Gastrocnemius medialis (tissue), 4 donors: ENCODE data around the gene EDEM1. TPM values are rescaled to one million over a fixed set of nuclear protein-coding genes. Genes with fewer than 3 reads are reported as not detected.

Experiments used
- ATAC-seq, 2 donors: fragments of 150-250 bp; one replicate each; pipeline ENCODE4 v1.9.1; 2016
- DNase-seq, 2 donors: peaks; one replicate each; pipeline ENCODE4 v3.0.0-alpha.2; 2019
- H3K27ac ChIP-seq, 4 donors: fragments of 200-600 bp; sonication (generic); 1 replicate in 1 of 4; 2 replicates in 3 of 4; pipeline ENCODE4 v1.5.1; 2016 to 2018; ENCODE audit warnings: mild to moderate bottlenecking in 2 of 4, moderate library complexity in 1 of 4
- H3K27me3 ChIP-seq, 3 donors: fragments of 200-600 bp; sonication (generic) in 2 of 3; 1 replicate in 1 of 3; 2 replicates in 2 of 3; pipeline versions ENCODE4 v1.5.1 to v1.6.0; 2016 to 2019; ENCODE audit warnings: mild to moderate bottlenecking in 1 of 3, moderate library complexity in 1 of 3
- H3K36me3 ChIP-seq, 2 donors: fragments of 200-600 bp; sonication (generic) in 1 of 2; one replicate each; pipeline ENCODE4 v1.5.1; 2017 to 2018
- H3K4me1 ChIP-seq, 2 donors: fragments of 200-600 bp; sonication (generic) in 1 of 2; one replicate each; pipeline ENCODE4 v1.5.1; 2016 to 2017; ENCODE audit warnings: mild to moderate bottlenecking in 2 of 2
- H3K4me3 ChIP-seq, 4 donors: fragments of 200-600 bp; sonication (generic) in 3 of 4; 1 replicate in 1 of 4; 2 replicates in 3 of 4; pipeline ENCODE4 v1.5.1; 2016 to 2019; ENCODE audit warnings: mild to moderate bottlenecking in 2 of 4
- H3K9me3 ChIP-seq, 3 donors: fragments of 200-600 bp; sonication (generic) in 2 of 3; 1 replicate in 1 of 3; 2 replicates in 2 of 3; pipeline ENCODE4 v1.5.1; 2016 to 2019
- POLR2A ChIP-seq, 2 donors: fragments of 450-650 bp; IDR thresholded peaks; one replicate each; pipeline ENCODE4 v1.6.1; 2017; ENCODE audit warnings: antibody characterized with exemption in 2 of 2, mild to moderate bottlenecking in 2 of 2, moderate library complexity in 2 of 2
- in situ Hi-C, 4 donors: fragments of 200-750 bp; cut with MboI; loops; one replicate each; pipeline versions ENCODE4 v1.15.0 to v1.8.0; 2017; ENCODE audit warnings: low sequenced_read_pairs in 4 of 4
- intact Hi-C: fragments of 100-400 bp; cut with DNase I; formaldehyde crosslinking; loops from one replicate; pipeline ENCODE4 v1.15.1; 2023; ENCODE audit warnings: low total_unique reads
- microRNA-seq, 2 donors: library from miRNA; unstranded; fragments of <30 nt; microRNA quantifications; one replicate each; pipeline ENCODE4, GENCODE V29; 2016; ENCODE audit warnings: borderline replicate concordance in 2 of 2
- total RNA-seq, 4 donors: library from RNA; depleted of rRNA; stranded (reverse); fragments of >200 nt; gene quantifications; one replicate each; pipeline versions ENCODE4 v1.1.0 to v1.2.3, GENCODE V29; 2016
- TF ChIP-seq, protein P1 (sequence below), 5 experiments: fragments of 450-650 bp in 3 of 5; fragments of 200-600 bp in 2 of 5; sonication (generic) in 2 of 5; IDR thresholded peaks in 4 of 5; conservative IDR thresholded peaks in 1 of 5; 1 replicate in 4 of 5; 2 replicates in 1 of 5; pipeline ENCODE4 v1.5.1; 2016 to 2019; ENCODE audit warnings: antibody characterized with exemption in 5 of 5, mild to moderate bottlenecking in 3 of 5, moderate library complexity in 3 of 5

The EDEM1 gene
- total RNA-seq, 4 donors from 2014 or later, result 7.8 to 12.3 (median 11.4) TPM

DNA sequence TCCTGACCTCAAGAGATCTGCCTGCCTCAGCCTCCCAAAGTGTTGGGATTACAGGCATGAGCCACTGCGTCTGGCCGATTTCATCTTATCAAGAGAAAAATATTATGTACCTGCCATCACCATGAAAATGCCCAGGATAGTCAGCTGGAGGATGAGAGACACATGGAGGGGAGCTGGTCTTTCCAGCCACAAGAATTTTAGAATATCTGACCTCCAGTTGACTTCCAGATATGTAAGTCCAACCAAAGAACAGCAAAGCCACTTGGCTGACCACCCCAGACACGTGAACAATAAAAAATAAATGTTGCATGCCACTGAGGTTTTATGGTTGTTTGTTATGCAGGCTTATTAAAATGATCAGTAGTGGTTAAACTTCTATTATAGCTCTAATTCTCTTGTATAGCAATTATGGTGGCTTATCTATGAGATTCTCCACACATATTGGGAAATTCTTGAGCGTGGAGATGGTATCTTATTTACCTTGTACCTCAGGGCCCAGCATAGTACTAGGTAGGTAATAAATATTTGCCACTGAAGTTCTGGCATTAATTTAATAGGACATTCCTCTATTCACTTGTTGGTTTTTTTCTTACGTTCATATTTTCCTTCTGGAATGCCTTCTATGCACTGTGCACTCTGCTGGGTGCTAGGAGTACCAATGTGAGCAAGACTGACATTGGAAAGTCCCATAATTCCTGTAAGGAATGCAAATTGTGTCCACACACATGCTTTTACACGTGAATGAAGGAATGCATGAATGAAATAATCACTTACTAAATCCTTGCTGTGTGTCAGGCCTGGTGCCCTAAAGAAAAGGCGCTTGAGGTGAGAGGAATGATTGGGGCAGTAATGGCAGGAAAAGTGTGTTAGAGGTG is 77.6 kb downstream of the EDEM1 start:
- H3K27me3 ChIP-seq, result no peaks in the 10 kb centered on the region
- no peaks in the 10 kb centered on the region for H3K4me1 ChIP-seq
- H3K4me3 ChIP-seq, result no peak overlapping the region
- ATAC-seq (no peak), DNase-seq (no peak)
- H3K27ac ChIP-seq, result no peak overlapping the region
- no peak for TF ChIP-seq POLR2A (IDR thresholded peaks at IDR 0.05)
- TF ChIP-seq, protein P1, sequence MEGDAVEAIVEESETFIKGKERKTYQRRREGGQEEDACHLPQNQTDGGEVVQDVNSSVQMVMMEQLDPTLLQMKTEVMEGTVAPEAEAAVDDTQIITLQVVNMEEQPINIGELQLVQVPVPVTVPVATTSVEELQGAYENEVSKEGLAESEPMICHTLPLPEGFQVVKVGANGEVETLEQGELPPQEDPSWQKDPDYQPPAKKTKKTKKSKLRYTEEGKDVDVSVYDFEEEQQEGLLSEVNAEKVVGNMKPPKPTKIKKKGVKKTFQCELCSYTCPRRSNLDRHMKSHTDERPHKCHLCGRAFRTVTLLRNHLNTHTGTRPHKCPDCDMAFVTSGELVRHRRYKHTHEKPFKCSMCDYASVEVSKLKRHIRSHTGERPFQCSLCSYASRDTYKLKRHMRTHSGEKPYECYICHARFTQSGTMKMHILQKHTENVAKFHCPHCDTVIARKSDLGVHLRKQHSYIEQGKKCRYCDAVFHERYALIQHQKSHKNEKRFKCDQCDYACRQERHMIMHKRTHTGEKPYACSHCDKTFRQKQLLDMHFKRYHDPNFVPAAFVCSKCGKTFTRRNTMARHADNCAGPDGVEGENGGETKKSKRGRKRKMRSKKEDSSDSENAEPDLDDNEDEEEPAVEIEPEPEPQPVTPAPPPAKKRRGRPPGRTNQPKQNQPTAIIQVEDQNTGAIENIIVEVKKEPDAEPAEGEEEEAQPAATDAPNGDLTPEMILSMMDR (IDR thresholded peaks at IDR 0.05 in 4 of 5, conservative IDR thresholded peaks at IDR 0.05 in 1 of 5), result no peak
- intact Hi-C loops (no loop called here), in situ Hi-C loops (no loop called here)
- no peaks in the 10 kb centered on the region for H3K9me3 ChIP-seq
- no peaks in the 10 kb centered on the region for H3K36me3 ChIP-seq

DNA sequence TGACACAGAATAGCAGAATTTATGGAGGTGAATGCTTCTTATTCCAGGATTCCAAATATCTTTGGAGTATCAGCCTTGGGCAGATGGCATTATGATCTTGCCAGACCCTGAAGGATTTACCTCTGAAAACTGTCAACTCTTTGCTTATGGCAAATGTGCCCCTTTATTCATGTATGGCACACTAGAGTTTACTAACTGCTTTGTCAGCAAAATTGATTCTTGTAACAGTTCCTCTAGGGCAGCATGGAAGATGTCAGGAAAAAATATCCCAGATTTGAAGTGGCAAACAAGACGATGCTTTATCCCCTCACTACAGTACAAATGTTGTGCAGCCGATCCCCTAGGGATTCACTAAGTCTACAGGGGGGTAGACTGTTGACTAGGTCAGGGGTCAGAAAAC is 79.7 kb downstream of the EDEM1 start:
- TF ChIP-seq POLR2A (IDR thresholded peaks at IDR 0.05), result no peak
- TF ChIP-seq, protein P1 (IDR thresholded peaks at IDR 0.05 in 4 of 5, conservative IDR thresholded peaks at IDR 0.05 in 1 of 5), result no peak
- intact Hi-C loops (no loop called here), in situ Hi-C loops (no loop called here)
- Histone ChIP-seq H3K4me1 (no peaks in the 10 kb centered on the region), H3K9me3 (no peaks in the 10 kb centered on the region), H3K4me3 (no peak overlapping the region), H3K27ac (no peak overlapping the region), H3K36me3 (no peaks in the 10 kb centered on the region), H3K27me3 (no peaks in the 10 kb centered on the region)
- DNase-seq (no peak), ATAC-seq (no peak)

DNA sequence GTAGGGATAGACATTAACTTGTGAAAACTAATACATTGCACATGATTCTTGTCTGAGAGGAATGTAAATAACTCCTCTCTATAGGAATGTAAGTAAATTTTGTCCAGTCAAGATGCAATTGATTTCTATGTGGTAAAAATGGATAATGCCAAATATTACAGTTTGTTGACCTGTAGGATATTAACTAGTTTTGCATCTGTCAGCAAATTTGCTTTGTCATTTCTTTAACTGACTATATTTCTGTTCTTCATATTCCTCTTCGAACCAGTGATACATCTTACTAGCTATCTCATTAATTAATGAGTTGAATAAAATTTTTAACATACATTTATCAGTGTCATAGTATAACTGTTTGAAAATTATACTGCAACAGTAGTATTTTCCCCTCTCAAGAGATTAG is 80.4 kb downstream of the EDEM1 start:
- no peak for ATAC-seq
- TF ChIP-seq, protein P1 (IDR thresholded peaks at IDR 0.05 in 4 of 5, conservative IDR thresholded peaks at IDR 0.05 in 1 of 5), result no peak
- no peak for TF ChIP-seq POLR2A (IDR thresholded peaks at IDR 0.05)
- H3K4me1 ChIP-seq, result no peaks in the 10 kb centered on the region
- H3K4me3 ChIP-seq, result no peak overlapping the region
- H3K36me3 ChIP-seq, result no peaks in the 10 kb centered on the region
- H3K27ac ChIP-seq, result no peak overlapping the region
- H3K9me3 ChIP-seq, result no peaks in the 10 kb centered on the region
- no peaks in the 10 kb centered on the region for H3K27me3 ChIP-seq
- no peak for DNase-seq
- intact Hi-C loops, result no loop called here
- in situ Hi-C loops, result no loop called here

Small RNA genes lying within 50 kb of the gene (microRNA-seq; reads per million reads assigned to microRNA genes)
- 0 reads per million in 2 donors for gene MIR4790

Other genes with a start within 250 kb of the EDEM1 start
- gene BHLHE40, start 208.3 kb upstream of the EDEM1 start, total RNA-seq, result 10 to 100 TPM; 19.2 to 96.7 (median 45.3) TPM
- 100 to 1,000 TPM in 2 of 4 donors, 10 to 100 TPM in 2; 69.3 to 198 (median 95.0) TPM for gene ARL8B, start 65.4 kb upstream of the EDEM1 start, total RNA-seq